MM.1S (cell line): Measurements from ENCODE around the gene NOD2.

ENCODE experiments used
- DNase-seq: peaks from one replicate; pipeline ENCODE4 v3.0.0-alpha.2; 2015
- H2AFZ ChIP-seq: fragments of 300-600 bp; sonication (generic); 2 replicates; pipeline ENCODE4 v1.6.0; 2016; ENCODE audit warnings: antibody characterized with exemption, low read length
- H3F3A ChIP-seq: fragments of 300-600 bp; sonication (generic); 2 replicates; pipeline ENCODE4 v1.6.1; 2016; ENCODE audit warnings: mild to moderate bottlenecking, antibody characterized with exemption, low read length, moderate library complexity, mixed read lengths; ENCODE audit not compliant: insufficient read depth
- H3K27ac ChIP-seq: fragments of 300-600 bp; sonication (generic); 2 replicates; pipeline ENCODE4 v1.5.1; 2016; ENCODE audit warnings: mild to moderate bottlenecking, low read length
- H3K27me3 ChIP-seq: fragments of 300-600 bp; sonication (generic); replicated peaks from 2 replicates; pipeline ENCODE4 v1.6.0; 2016; ENCODE audit warnings: low read length; ENCODE audit not compliant: insufficient read depth
- H3K36me3 ChIP-seq: fragments of 300-600 bp; sonication (generic); replicated peaks from 2 replicates; pipeline ENCODE4 v1.6.1; 2016; ENCODE audit warnings: mild to moderate bottlenecking, low read length, mixed read lengths; ENCODE audit not compliant: insufficient read depth
- H3K4me1 ChIP-seq: fragments of 300-600 bp; sonication (generic); 2 replicates; pipeline ENCODE4 v1.6.1; 2016; ENCODE audit warnings: low read length, mixed read lengths
- H3K4me2 ChIP-seq: fragments of 300-600 bp; sonication (generic); 2 replicates; pipeline ENCODE4 v1.6.0; 2016; ENCODE audit warnings: low read depth, low read length
- H3K4me3 ChIP-seq: fragments of 300-600 bp; sonication (generic); 2 replicates; pipeline ENCODE4 v1.5.1; 2016; ENCODE audit warnings: low read length, mixed read lengths
- H3K79me2 ChIP-seq: fragments of 300-600 bp; sonication (generic); 2 replicates; pipeline ENCODE4 v1.6.1; 2016; ENCODE audit warnings: mixed run types, low read length, mixed read lengths
- H3K9ac ChIP-seq: fragments of 300-600 bp; sonication (generic); 2 replicates; pipeline ENCODE4 v1.6.1; 2016; ENCODE audit warnings: low read length, mixed read lengths
- H3K9me2 ChIP-seq: fragments of 300-600 bp; sonication (generic); replicated peaks from 2 replicates; pipeline ENCODE4 v1.6.1; 2016; ENCODE audit warnings: mild to moderate bottlenecking, low read length, mixed read lengths; ENCODE audit not compliant: insufficient read depth
- H3K9me3 ChIP-seq: fragments of 300-600 bp; sonication (generic); replicated peaks from 2 replicates; pipeline ENCODE4 v1.6.1; 2016; ENCODE audit warnings: mild to moderate bottlenecking, low read length, mixed read lengths; ENCODE audit not compliant: insufficient read depth
- H4K20me1 ChIP-seq: fragments of 300-600 bp; sonication (generic); 2 replicates; pipeline ENCODE4 v1.6.1; 2016; ENCODE audit warnings: mild to moderate bottlenecking, low read length, moderate library complexity, mixed read lengths; ENCODE audit not compliant: insufficient read depth
- CTCF ChIP-seq: fragments of 300-600 bp; sonication (generic); IDR thresholded peaks from 2 replicates; pipeline ENCODE4 v1.5.1; 2016; ENCODE audit warnings: antibody characterized with exemption, low read length, mixed read lengths
- EZH2 ChIP-seq: fragments of 300-600 bp; sonication (generic); optimal IDR thresholded peaks from 2 replicates; pipeline ENCODE3; 2017; ENCODE audit warnings: low read depth, mild to moderate bottlenecking, antibody characterized with exemption, low read length, mixed read lengths
- EZH2phosphoT487 ChIP-seq: fragments of 300-600 bp; sonication (generic); IDR thresholded peaks from 2 replicates; pipeline ENCODE4 v1.6.1; 2018; ENCODE audit warnings: antibody characterized with exemption, low read length

NOD2 gene

DNA sequence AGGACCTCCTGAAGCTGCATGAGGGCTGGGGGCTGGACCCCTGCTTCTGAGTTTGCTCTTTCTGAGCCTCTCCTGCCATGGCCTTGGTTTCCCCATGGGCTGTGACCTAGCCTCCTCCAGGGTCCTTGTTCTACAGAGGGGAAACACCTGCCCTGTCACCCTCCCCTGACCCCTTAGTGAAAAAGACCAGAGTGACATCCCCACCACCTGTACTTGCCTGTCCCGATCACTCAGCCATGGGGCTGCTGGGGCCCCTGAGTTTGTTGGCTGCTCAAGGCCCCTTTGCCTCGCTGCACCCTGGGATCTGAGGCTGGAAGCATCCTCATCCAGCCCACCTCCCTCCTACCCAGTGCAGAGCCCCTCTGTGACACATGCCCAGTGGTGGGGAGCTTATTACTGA is 800 bp downstream of the NOD2 start:
- Histone ChIP-seq H3K79me2 (peaks cover 24% of the 10 kb centered on the region), H3K4me2 (peak overlapping the region; percentile 91; the same call in 1 of the 2 replicates), H3K4me3 (peak overlapping the region; percentile 76; the same call in 1 of the 2 replicates), H3K4me1 (peaks cover 46% of the 10 kb centered on the region), H3K9ac (peak overlapping the region; percentile 70; the same call in 1 of the 2 replicates), H2AFZ (no peak overlapping the region), H4K20me1 (no peaks in the 10 kb centered on the region), H3K27ac (no peak overlapping the region), H3K36me3 (no peaks in the 10 kb centered on the region), H3F3A (peaks cover 25% of the 10 kb centered on the region; the same call in 1 of the 2 replicates), H3K9me3 (no peaks in the 10 kb centered on the region), H3K27me3 (no peaks in the 10 kb centered on the region), H3K9me2 (no peaks in the 10 kb centered on the region)
- TF ChIP-seq CTCF = no peak
- no peak for TF ChIP-seq EZH2phosphoT487
- no peak for TF ChIP-seq EZH2
- no peak for DNase-seq

GRCh38 chr16:50695017-50696000 is 1.9 kb downstream of the NOD2 start:
- Histone ChIP-seq H3K9me3 (no peaks in the 10 kb centered on the region), H3K4me2 (peak overlapping the region; percentile 95), H3K9me2 (no peaks in the 10 kb centered on the region), H3K36me3 (no peaks in the 10 kb centered on the region), H3K79me2 (peaks cover 24% of the 10 kb centered on the region), H3K9ac (peak overlapping the region; percentile 10; the same call in 1 of the 2 replicates), H2AFZ (0 out of 2 replicates have a peak overlapping the region, but pooled peaks have one; percentile 45), H4K20me1 (no peaks in the 10 kb centered on the region), H3K4me3 (no peak overlapping the region), H3K4me1 (peaks cover 41% of the 10 kb centered on the region), H3F3A (peaks cover 22% of the 10 kb centered on the region; the same call in 1 of the 2 replicates), H3K27me3 (no peaks in the 10 kb centered on the region), H3K27ac (peak overlapping the region; percentile 59)
- TF ChIP-seq EZH2 (no peak), CTCF (no peak), EZH2phosphoT487 (no peak)
- no peak for DNase-seq

GRCh38 chr16:50696126-50696525 is 2.7 kb downstream of the NOD2 start:
- TF ChIP-seq CTCF = no peak
- TF ChIP-seq EZH2 = no peak
- TF ChIP-seq EZH2phosphoT487 = no peak
- Histone ChIP-seq H3K4me1 (peaks cover 41% of the 10 kb centered on the region), H3K4me2 (peak overlapping the region; percentile 95), H3K4me3 (no peak overlapping the region), H2AFZ (peak overlapping the region; percentile 45), H3K9me2 (no peaks in the 10 kb centered on the region), H3K9ac (peak overlapping the region; percentile 10; the same call in 1 of the 2 replicates), H3K9me3 (no peaks in the 10 kb centered on the region), H3K27me3 (no peaks in the 10 kb centered on the region), H3K36me3 (no peaks in the 10 kb centered on the region), H3F3A (peaks cover 22% of the 10 kb centered on the region; the same call in 1 of the 2 replicates), H4K20me1 (no peaks in the 10 kb centered on the region), H3K27ac (peak overlapping the region; percentile 59), H3K79me2 (peaks cover 24% of the 10 kb centered on the region)
- DNase-seq = no peak
